Colonic mucosa (tissue), 4 donors: ENCODE measurements around the gene FLYWCH2. TPM values are rescaled to one million over a fixed set of nuclear protein-coding genes. Genes with fewer than 3 reads are reported as not detected.
"Not testable (repeated sequence)": the region's sequence is repeated elsewhere in the genome, so short reads cannot be mapped to it uniquely, and the experiment has no call there.

Experiments
- DNase-seq: peaks from one replicate; pipeline ENCODE4 v3.0.0-alpha.2; 2020
- H3K27ac ChIP-seq: fragments of 200-600 bp; one replicate; pipeline ENCODE4 v1.8.0; 2021
- H3K27me3 ChIP-seq: fragments of 200-600 bp; one replicate; pipeline ENCODE4 v1.8.0; 2021
- H3K36me3 ChIP-seq: fragments of 200-600 bp; one replicate; pipeline ENCODE4 v1.8.0; 2021
- H3K4me1 ChIP-seq: fragments of 200-600 bp; one replicate; pipeline ENCODE4 v1.8.0; 2021; ENCODE audit warnings: mild to moderate bottlenecking
- H3K4me3 ChIP-seq: fragments of 200-600 bp; one replicate; pipeline ENCODE4 v1.8.0; 2021
- H3K9ac ChIP-seq, 2 donors: one replicate each; pipeline ENCODE4 v1.7.0; 2013; ENCODE audit warnings: control low read depth in 2 of 2, low read depth in 2 of 2, low read length in 2 of 2
- H3K9me3 ChIP-seq: fragments of 200-600 bp; one replicate; pipeline ENCODE4 v1.8.0; 2021
- CTCF ChIP-seq: fragments of 200-600 bp; IDR thresholded peaks from one replicate; pipeline ENCODE4 v1.8.0; 2022; ENCODE audit warnings: antibody characterized with exemption, mild to moderate bottlenecking
- intact Hi-C: fragments of 100-400 bp; cut with DNase I; formaldehyde crosslinking; loops from one replicate; pipeline ENCODE4 v1.14.1; 2022
- total RNA-seq, 2 donors: library from RNA; stranded (reverse); fragmentation: NEBNext Ultra II Directional in 1 of 2; extraction: Animal tissue kit (Norgen Biotek cat#: 25700) in 1 of 2; gene quantifications; one replicate each; pipeline ENCODE4 v1.2.1, GENCODE V29; 2021
- donor health status: healthy.
- donor health status: DM: no; HTN: no; CAD: no.
- donor health status: DM: no; HTN: no; CAD: no.

FLYWCH2 gene
- total RNA-seq, 2 donors from 2014 or later: 16.2 to 24.8 TPM

- Histone ChIP-seq H3K27me3 (no peaks in the 10 kb centered on the region), H3K27ac (no peak overlapping the region), H3K9me3 (no peaks in the 10 kb centered on the region), H3K36me3 (no peaks in the 10 kb centered on the region), H3K4me1 (peaks cover 3% of the 10 kb centered on the region), H3K9ac (no peak overlapping the region), H3K4me3 (no peak overlapping the region)
- TF ChIP-seq CTCF: no peak
- intact Hi-C loops: no loop called here
- no peak for DNase-seq
These were observed 47.2 kb downstream of the FLYWCH2 start for GRCh38 chr16:2930236-2930635.

GRCh38 chr16:2931231-2931914 is 48.4 kb downstream of the FLYWCH2 start:
- H3K9me3 ChIP-seq, H3K9ac ChIP-seq, H3K27ac ChIP-seq, H3K4me3 ChIP-seq, H3K36me3 ChIP-seq, H3K4me1 ChIP-seq, DNase-seq, H3K27me3 ChIP-seq, intact Hi-C loops: not testable (repeated sequence)

GRCh38 chr16:2933136-2933535 is 50.1 kb downstream of the FLYWCH2 start:
- no peak overlapping the region for H3K9ac ChIP-seq
- no peak for DNase-seq
- H3K36me3 ChIP-seq: peaks cover 3% of the 10 kb centered on the region
- H3K27ac ChIP-seq: no peak overlapping the region
- no peaks in the 10 kb centered on the region for H3K9me3 ChIP-seq
- no peak for TF ChIP-seq CTCF
- H3K4me1 ChIP-seq: no peaks in the 10 kb centered on the region
- intact Hi-C loops: no loop called here
- H3K27me3 ChIP-seq: no peaks in the 10 kb centered on the region
- H3K4me3 ChIP-seq: no peak overlapping the region

GRCh38 chr16:2933701-2934100 is 50.7 kb downstream of the FLYWCH2 start:
- no peak overlapping the region for H3K4me3 ChIP-seq
- no peak overlapping the region for H3K9ac ChIP-seq
- no peaks in the 10 kb centered on the region for H3K27me3 ChIP-seq
- TF ChIP-seq CTCF: no peak
- DNase-seq: no peak
- H3K27ac ChIP-seq: no peak overlapping the region
- H3K36me3 ChIP-seq: peaks cover 3% of the 10 kb centered on the region
- no peaks in the 10 kb centered on the region for H3K9me3 ChIP-seq
- no peaks in the 10 kb centered on the region for H3K4me1 ChIP-seq
- intact Hi-C loops: no loop called here

- no peak overlapping the region for H3K4me3 ChIP-seq
- no peaks in the 10 kb centered on the region for H3K4me1 ChIP-seq
- TF ChIP-seq CTCF: no peak
- no peak for DNase-seq
- no peak overlapping the region for H3K9ac ChIP-seq
- H3K27me3 ChIP-seq: no peaks in the 10 kb centered on the region
- intact Hi-C loops: no loop called here
- H3K36me3 ChIP-seq: peaks cover 3% of the 10 kb centered on the region
- H3K9me3 ChIP-seq: no peaks in the 10 kb centered on the region
- no peak overlapping the region for H3K27ac ChIP-seq
These were observed 51.4 kb downstream of the FLYWCH2 start for GRCh38 chr16:2934450-2934849.

GRCh38 chr16:2936436-2937011 is 53.5 kb downstream of the FLYWCH2 start:
- Histone ChIP-seq H3K27ac (no peak overlapping the region), H3K36me3 (peaks cover 10% of the 10 kb centered on the region), H3K4me3 (no peak overlapping the region), H3K27me3 (no peaks in the 10 kb centered on the region), H3K4me1 (no peaks in the 10 kb centered on the region), H3K9ac (no peak overlapping the region), H3K9me3 (no peaks in the 10 kb centered on the region)
- intact Hi-C loops: no loop called here
- DNase-seq: no peak
- TF ChIP-seq CTCF: no peak
